ENCODE results near the gene PPM1H.

The PPM1H gene

GRCh38 chr12:62899568-62900390, 35.2 kb downstream of the PPM1H start:
- no peak for TF ChIP-seq CTCF (conservative IDR thresholded peaks at IDR 0.05; ENCODE audit: low read length)
- no peak for TF ChIP-seq EZH2phosphoT487 (IDR thresholded peaks at IDR 0.05; ENCODE audit: borderline replicate concordance)
- Histone ChIP-seq H4K20me1 (ENCODE audit: insufficient read depth, low read length, poor library complexity, severe bottlenecking) (peaks cover 9% of the 10 kb centered on the region), H3K4me3 (ENCODE audit: low read length, poor library complexity, severe bottlenecking) (no peak overlapping the region), H3F3A (ENCODE audit: low read depth) (no peaks in the 10 kb centered on the region), H3K27me3 (ENCODE audit: insufficient read depth, low read length, poor library complexity, severe bottlenecking) (no peaks in the 10 kb centered on the region), H3K4me2 (ENCODE audit: low read depth, low read length, poor library complexity, severe bottlenecking) (no peak overlapping the region), H3K9me2 (replicated peaks; ENCODE audit: low read depth, low read length) (no peaks in the 10 kb centered on the region), H3K36me3 (ENCODE audit: insufficient read depth, low read length) (no peaks in the 10 kb centered on the region), H2AFZ (ENCODE audit: low read length) (no peak overlapping the region), H3K79me2 (ENCODE audit: insufficient read depth, low read length) (peaks cover 56% of the 10 kb centered on the region), H3K4me1 (ENCODE audit: insufficient read depth, low read length, poor library complexity, severe bottlenecking) (peaks cover 39% of the 10 kb centered on the region), H3K9me3 (ENCODE audit: insufficient read depth, low read depth, low read length) (no peaks in the 10 kb centered on the region), H3K9ac (ENCODE audit: low read depth, low read length, poor library complexity, severe bottlenecking) (no peak overlapping the region)

- Histone ChIP-seq H2AFZ (ENCODE audit: low read length) (no peak overlapping the region), H3K9ac (ENCODE audit: low read depth, low read length, poor library complexity, severe bottlenecking) (no peak overlapping the region), H3K9me2 (replicated peaks; ENCODE audit: low read depth, low read length) (no peaks in the 10 kb centered on the region), H3K36me3 (ENCODE audit: insufficient read depth, low read length) (no peaks in the 10 kb centered on the region), H3K4me2 (ENCODE audit: low read depth, low read length, poor library complexity, severe bottlenecking) (no peak overlapping the region), H3K4me3 (ENCODE audit: low read length, poor library complexity, severe bottlenecking) (no peak overlapping the region), H4K20me1 (ENCODE audit: insufficient read depth, low read length, poor library complexity, severe bottlenecking) (peaks cover 9% of the 10 kb centered on the region), H3K27me3 (ENCODE audit: insufficient read depth, low read length, poor library complexity, severe bottlenecking) (no peaks in the 10 kb centered on the region), H3K79me2 (ENCODE audit: insufficient read depth, low read length) (peaks cover 58% of the 10 kb centered on the region), H3K4me1 (ENCODE audit: insufficient read depth, low read length, poor library complexity, severe bottlenecking) (peaks cover 39% of the 10 kb centered on the region), H3F3A (ENCODE audit: low read depth) (no peaks in the 10 kb centered on the region), H3K9me3 (ENCODE audit: insufficient read depth, low read depth, low read length) (no peaks in the 10 kb centered on the region)
- TF ChIP-seq CTCF (conservative IDR thresholded peaks at IDR 0.05; ENCODE audit: low read length), result no peak
Measured at GRCh38 chr12:62898526-62898925, 36.4 kb downstream of the PPM1H start.

GRCh38 chr12:62895351-62895877, 39.5 kb downstream of the PPM1H start:
- H3K27me3 ChIP-seq (ENCODE audit: insufficient read depth, low read length, poor library complexity, severe bottlenecking), result no peaks in the 10 kb centered on the region

More at GRCh38 chr12:62895351-62895877, 39.5 kb downstream of the PPM1H start:
- H3K79me2 ChIP-seq (ENCODE audit: insufficient read depth, low read length), result peaks cover 54% of the 10 kb centered on the region
- no peak overlapping the region for H3K4me2 ChIP-seq (ENCODE audit: low read depth, low read length, poor library complexity, severe bottlenecking)
- TF ChIP-seq CTCF (conservative IDR thresholded peaks at IDR 0.05; ENCODE audit: low read length) (no peak), EZH2phosphoT487 (IDR thresholded peaks at IDR 0.05; ENCODE audit: borderline replicate concordance) (no peak)
- H3K4me1 ChIP-seq (ENCODE audit: insufficient read depth, low read length, poor library complexity, severe bottlenecking), result peaks cover 51% of the 10 kb centered on the region
- H2AFZ ChIP-seq (ENCODE audit: low read length), result no peak overlapping the region
- no peaks in the 10 kb centered on the region for H3K9me3 ChIP-seq (ENCODE audit: insufficient read depth, low read depth, low read length)
- H3K4me3 ChIP-seq (ENCODE audit: low read length, poor library complexity, severe bottlenecking), result no peak overlapping the region
- no peak overlapping the region for H3K9ac ChIP-seq (ENCODE audit: low read depth, low read length, poor library complexity, severe bottlenecking)
- H3K36me3 ChIP-seq (ENCODE audit: insufficient read depth, low read length), result no peaks in the 10 kb centered on the region
- H3F3A ChIP-seq (ENCODE audit: low read depth), result peaks cover 17% of the 10 kb centered on the region
- H4K20me1 ChIP-seq (ENCODE audit: insufficient read depth, low read length, poor library complexity, severe bottlenecking), result peaks cover 9% of the 10 kb centered on the region
- no peaks in the 10 kb centered on the region for H3K9me2 ChIP-seq (replicated peaks; ENCODE audit: low read depth, low read length)

Data from Loucy (cell line).